ENCODE data around the gene PTPRU.

Gene PTPRU

DNA sequence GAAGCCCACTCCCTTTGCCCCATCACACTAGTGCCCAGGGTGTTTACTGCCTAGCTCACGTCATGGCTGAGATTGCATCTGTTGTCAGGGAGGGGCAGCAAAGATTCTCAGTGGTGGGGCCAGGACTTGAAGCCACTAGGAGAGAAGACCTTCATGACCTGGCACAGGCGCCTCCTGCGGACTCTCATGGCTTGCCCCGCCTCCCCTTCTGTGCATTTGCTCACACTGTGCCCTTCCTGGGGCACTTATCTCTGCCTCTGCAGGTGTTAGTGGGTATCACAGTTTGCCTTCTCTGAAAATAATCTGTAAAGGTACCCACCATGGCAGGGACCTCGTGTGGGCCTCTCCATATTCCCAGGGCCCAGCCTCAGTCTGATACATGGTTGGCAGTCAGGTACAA lies 20.1 kb downstream of the PTPRU start:
- Mint-ChIP-seq H3K27me3 (peaks cover 54% of the 10 kb centered on the region), H3K36me3 (ENCODE audit: low read depth) (no peaks in the 10 kb centered on the region), H3K4me1 (ENCODE audit: low read depth) (peaks cover 14% of the 10 kb centered on the region), H3K9me3 (no peaks in the 10 kb centered on the region), H3K4me3 (no peak overlapping the region), H3K27ac (no peak overlapping the region)
- intact Hi-C loops (cut with micrococcal nuclease): no loop called here

DNA sequence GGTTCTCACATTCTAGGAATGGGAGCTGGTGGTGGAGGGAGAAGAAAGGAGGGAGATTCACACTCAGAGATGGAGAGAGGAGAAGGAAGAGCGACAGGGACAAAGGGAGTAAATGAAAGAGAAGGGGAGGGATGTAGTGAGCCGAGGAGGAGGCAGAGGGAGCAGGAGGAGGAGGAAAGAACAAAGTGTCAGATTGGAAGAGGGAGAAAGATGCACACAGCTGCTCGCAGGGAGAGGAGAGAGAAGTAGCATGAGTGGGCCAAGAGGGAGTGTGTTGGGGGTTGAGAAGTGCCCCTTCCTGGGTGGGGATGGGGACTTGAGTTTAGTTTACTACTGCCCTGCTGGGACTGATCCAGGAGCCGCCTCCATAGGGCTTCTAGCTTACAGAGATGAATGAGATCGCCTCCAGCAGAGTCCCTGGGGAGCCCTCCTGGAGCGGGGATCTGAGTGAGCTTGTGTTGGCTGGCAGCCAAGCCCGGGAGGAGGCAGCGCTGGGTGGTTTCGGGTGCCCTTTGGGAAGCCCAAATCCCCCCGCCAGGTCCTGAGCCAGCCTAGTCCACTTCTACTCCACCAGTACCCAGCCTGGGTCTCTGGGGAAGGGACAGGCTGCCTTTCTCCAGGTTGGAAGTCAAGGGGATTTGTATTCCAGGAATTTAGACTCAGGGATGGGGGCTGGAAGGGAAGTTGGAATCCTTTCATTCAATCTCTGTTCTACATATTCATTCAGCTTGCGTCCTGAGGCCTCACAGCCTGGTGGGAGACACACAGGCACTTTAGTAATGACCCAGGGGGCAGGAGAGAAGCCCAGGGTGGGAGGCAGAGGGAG lies 20.9 kb downstream of the PTPRU start:
- no peaks in the 10 kb centered on the region for H3K9me3 Mint-ChIP-seq
- peaks cover 62% of the 10 kb centered on the region for H3K27me3 Mint-ChIP-seq
- H3K36me3 Mint-ChIP-seq (ENCODE audit: low read depth): no peaks in the 10 kb centered on the region
- no peak overlapping the region for H3K4me3 Mint-ChIP-seq
- intact Hi-C loops (cut with micrococcal nuclease): no loop called here
- H3K4me1 Mint-ChIP-seq (ENCODE audit: low read depth): peaks cover 14% of the 10 kb centered on the region
- no peak overlapping the region for H3K27ac Mint-ChIP-seq

DNA sequence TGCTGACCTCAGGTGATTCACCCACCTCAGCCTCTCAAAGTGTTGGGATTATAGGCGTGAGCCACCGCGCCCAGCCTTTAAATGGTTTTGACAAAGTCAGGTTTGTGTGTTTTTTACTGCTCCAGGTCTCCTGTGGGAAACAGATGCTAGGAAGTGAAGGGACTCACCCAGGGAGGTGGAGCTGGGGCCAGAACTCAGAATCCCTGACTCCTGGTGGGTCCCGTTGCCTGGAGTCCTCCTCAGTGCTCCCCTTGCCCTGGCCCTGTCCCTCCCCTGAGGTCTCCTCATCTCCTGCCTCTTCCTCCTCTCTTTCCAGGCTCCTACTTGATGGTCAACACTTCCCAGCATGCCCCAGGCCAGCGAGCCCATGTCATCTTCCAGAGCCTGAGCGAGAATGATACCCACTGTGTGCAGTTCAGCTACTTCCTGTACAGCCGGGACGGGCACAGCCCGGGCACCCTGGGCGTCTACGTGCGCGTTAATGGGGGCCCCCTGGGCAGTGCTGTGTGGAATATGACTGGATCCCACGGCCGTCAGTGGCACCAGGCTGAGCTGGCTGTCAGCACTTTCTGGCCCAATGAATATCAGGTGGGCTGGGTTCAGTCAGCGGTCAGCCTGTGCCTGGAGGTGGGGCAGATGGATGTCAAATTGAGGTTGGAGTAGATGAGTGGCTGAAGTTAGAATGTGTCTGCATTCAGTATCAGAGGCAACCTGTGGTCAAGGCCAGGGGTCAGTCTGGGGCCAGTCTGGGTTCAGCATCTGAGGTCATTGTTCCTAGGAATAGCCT lies 22.1 kb downstream of the PTPRU start:
- peaks cover 14% of the 10 kb centered on the region for H3K4me1 Mint-ChIP-seq (ENCODE audit: low read depth)
- no peak overlapping the region for H3K4me3 Mint-ChIP-seq
- intact Hi-C loops (cut with micrococcal nuclease): no loop called here
- no peak overlapping the region for H3K27ac Mint-ChIP-seq
- H3K36me3 Mint-ChIP-seq (ENCODE audit: low read depth): no peaks in the 10 kb centered on the region
- no peaks in the 10 kb centered on the region for H3K9me3 Mint-ChIP-seq
- H3K27me3 Mint-ChIP-seq: peaks cover 62% of the 10 kb centered on the region

DNA sequence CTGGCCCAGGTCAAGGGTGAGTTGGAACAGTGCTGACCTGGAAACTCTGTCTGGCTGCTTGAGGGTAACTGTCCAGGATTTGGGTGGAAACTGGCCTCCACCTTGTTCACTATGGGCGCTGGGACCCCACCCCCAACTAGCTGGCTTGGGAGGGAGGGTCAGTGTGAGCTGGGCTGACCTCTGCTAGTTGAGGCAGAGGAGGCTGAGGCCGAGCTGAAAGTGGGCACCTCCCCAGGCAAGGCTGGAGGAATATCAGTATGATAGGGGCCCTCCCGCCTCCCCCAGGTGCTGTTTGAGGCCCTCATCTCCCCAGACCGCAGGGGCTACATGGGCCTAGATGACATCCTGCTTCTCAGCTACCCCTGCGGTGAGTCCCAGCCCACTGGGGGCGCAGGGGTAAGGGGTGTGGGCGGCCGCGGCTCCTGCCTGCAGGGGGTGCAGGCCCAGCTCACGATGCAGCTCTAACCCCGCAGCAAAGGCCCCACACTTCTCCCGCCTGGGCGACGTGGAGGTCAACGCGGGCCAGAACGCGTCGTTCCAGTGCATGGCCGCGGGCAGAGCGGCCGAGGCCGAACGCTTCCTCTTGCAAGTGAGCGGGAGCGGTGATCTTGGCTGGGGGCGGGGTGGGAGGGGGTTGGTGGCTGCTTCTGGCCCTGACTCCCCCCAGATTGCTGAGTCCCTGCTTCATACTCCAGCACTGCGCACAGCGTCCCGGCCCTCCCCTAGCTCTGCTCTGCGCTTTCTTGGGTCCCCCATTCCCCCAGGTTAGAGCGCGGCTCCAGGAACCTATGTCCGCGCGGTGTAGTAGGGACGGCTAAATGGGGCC lies 22.9 kb downstream of the PTPRU start:
- Mint-ChIP-seq H3K27me3 (peaks cover 62% of the 10 kb centered on the region), H3K9me3 (no peaks in the 10 kb centered on the region), H3K27ac (no peak overlapping the region), H3K4me1 (ENCODE audit: low read depth) (peaks cover 14% of the 10 kb centered on the region), H3K4me3 (peak overlapping the region; percentile 69), H3K36me3 (ENCODE audit: low read depth) (no peaks in the 10 kb centered on the region)
- intact Hi-C loops (cut with micrococcal nuclease): no loop called here

DNA sequence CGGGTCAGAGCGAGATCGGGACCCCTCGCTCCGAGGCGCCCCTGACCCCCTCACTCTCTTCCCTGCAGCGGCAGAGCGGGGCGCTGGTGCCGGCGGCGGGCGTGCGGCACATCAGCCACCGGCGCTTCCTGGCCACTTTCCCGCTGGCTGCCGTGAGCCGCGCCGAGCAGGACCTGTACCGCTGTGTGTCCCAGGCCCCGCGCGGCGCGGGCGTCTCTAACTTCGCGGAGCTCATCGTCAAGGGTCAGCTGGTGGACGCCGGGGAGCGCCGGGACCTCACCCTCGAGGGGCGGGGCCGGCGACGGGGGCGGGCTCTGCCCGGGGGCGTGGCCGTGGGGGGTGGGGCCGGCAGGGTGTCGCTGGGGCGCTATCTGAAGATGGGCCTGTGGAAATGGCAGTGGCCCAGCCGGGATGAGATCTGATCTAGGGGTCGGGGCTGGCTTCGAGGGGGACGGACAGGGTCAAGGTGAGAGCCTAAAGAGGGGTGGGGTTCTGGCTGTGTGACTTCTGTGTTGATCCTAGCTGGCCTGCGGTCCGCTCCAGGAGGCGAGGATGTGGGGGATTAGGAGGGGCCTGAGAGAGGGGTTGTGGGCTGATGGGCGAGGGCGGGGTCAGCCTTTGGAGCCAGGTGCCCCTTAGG lies 23.6 kb downstream of the PTPRU start:
- peaks cover 62% of the 10 kb centered on the region for H3K27me3 Mint-ChIP-seq
- intact Hi-C loops (cut with micrococcal nuclease): no loop called here
- H3K9me3 Mint-ChIP-seq: no peaks in the 10 kb centered on the region
- peak overlapping the region; percentile 69 for H3K4me3 Mint-ChIP-seq
- H3K4me1 Mint-ChIP-seq (ENCODE audit: low read depth): peaks cover 14% of the 10 kb centered on the region
- H3K27ac Mint-ChIP-seq: no peak overlapping the region
- H3K36me3 Mint-ChIP-seq (ENCODE audit: low read depth): no peaks in the 10 kb centered on the region

DNA sequence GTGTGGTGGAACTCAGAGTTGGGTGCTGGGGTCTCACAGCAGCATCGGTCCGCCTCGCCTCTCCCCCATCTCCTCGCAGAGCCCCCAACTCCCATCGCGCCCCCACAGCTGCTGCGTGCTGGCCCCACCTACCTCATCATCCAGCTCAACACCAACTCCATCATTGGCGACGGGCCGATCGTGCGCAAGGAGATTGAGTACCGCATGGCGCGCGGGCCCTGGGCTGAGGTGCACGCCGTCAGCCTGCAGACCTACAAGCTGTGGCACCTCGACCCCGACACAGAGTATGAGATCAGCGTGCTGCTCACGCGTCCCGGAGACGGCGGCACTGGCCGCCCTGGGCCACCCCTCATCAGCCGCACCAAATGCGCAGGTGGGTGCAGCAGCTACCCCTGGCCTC lies 24.2 kb downstream of the PTPRU start:
- H3K27ac Mint-ChIP-seq: no peak overlapping the region
- intact Hi-C loops (cut with micrococcal nuclease): no loop called here
- H3K36me3 Mint-ChIP-seq (ENCODE audit: low read depth): no peaks in the 10 kb centered on the region
- peaks cover 63% of the 10 kb centered on the region for H3K27me3 Mint-ChIP-seq
- peaks cover 14% of the 10 kb centered on the region for H3K4me1 Mint-ChIP-seq (ENCODE audit: low read depth)
- H3K4me3 Mint-ChIP-seq: no peak overlapping the region
- H3K9me3 Mint-ChIP-seq: no peaks in the 10 kb centered on the region

DNA sequence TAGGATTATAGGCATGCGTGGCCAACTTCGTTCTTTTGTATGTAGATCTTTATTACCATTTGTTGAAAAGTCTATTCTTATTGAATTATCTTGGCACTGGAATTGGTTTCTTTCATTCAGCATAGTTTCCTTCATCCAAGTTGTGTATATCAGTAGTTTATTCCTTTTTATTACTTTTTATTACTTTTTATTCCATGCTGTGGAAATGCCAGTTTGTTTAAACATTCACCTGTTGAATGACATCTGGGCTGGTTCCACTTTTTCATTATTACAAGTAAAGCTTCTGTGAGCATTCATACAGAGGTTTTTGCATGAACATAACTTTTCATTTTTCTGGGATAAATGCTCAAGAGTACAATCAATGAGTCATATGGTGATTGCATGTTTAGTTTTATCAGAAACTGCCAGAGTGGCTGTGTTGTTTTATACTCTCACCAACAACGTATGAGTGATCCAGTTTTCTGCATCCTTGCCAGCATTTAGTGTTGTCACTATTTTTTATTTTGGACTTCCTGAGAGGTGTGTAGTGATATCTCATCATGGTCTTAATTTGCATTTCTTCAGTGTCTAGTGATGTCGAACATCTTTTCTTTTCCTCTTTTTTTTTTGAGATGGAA lies 28.6 kb downstream of the PTPRU start:
- Mint-ChIP-seq H3K4me3 (no peak overlapping the region), H3K36me3 (ENCODE audit: low read depth) (no peaks in the 10 kb centered on the region), H3K27me3 (peaks cover 50% of the 10 kb centered on the region), H3K9me3 (no peaks in the 10 kb centered on the region), H3K27ac (no peak overlapping the region), H3K4me1 (ENCODE audit: low read depth) (peaks cover 7% of the 10 kb centered on the region)
- intact Hi-C loops (cut with micrococcal nuclease): no loop called here

DNA sequence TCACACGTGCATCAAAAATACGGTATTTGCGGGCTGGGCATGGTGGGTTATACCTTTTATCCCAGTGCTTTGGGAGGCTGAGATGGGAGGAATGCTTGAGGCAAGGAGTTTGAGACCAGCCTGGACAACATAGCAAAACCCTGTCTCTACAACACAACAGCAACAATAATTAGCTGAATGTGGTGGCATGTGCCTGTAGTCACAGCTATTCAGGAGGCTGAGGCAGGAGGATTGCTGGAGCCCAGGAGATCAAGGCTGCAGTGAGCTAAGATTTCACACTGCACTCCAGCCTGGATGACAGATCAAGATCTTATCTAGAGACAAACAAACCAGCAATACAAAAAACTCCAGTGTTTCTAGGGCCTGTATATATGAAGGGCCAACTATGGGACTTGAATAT lies 30.6 kb downstream of the PTPRU start:
- Mint-ChIP-seq H3K27ac (no peak overlapping the region), H3K4me3 (no peak overlapping the region), H3K9me3 (no peaks in the 10 kb centered on the region), H3K27me3 (peaks cover 41% of the 10 kb centered on the region), H3K4me1 (ENCODE audit: low read depth) (no peaks in the 10 kb centered on the region), H3K36me3 (ENCODE audit: low read depth) (no peaks in the 10 kb centered on the region)
- intact Hi-C loops (cut with micrococcal nuclease): no loop called here

DNA sequence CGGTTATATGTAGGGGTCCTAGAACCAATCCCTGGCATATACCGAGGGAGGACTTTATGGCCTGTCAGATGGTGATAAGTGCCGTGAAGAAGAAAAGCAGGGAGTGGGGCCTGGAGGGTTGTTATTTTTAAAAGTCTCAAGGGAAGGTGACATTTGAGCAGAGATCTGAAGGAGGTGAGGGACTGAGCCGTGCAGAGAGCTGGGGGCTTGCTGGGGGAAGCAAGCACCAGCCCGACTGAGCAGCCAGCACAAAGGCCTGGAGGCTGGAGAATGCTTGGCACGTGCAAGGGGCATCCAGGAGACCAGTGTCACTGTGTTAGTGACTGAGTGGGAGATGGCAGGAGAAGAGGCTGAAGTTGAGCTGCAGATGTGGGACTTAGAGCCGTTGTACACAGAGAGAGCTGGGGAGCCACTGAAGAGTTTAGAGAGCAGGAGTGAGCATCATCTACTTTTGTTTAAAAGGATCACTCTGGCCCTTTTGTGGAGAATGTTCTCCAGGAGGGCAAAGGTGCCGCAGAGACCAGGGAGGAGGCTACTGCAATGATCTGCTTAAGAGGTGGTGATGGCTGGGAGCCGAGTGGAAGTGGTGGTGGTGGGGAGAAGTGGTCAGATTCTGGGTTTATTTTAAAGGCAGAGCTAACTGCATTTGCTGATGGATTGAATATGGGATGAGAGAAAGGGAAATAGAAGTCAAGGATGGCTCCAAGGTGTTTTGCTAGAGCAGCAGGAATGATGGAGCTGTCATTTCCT lies 31.2 kb downstream of the PTPRU start:
- Mint-ChIP-seq H3K4me1 (ENCODE audit: low read depth) (no peaks in the 10 kb centered on the region), H3K36me3 (ENCODE audit: low read depth) (no peaks in the 10 kb centered on the region), H3K4me3 (no peak overlapping the region), H3K27ac (no peak overlapping the region), H3K27me3 (peaks cover 44% of the 10 kb centered on the region), H3K9me3 (no peaks in the 10 kb centered on the region)
- intact Hi-C loops (cut with micrococcal nuclease): no loop called here

DNA sequence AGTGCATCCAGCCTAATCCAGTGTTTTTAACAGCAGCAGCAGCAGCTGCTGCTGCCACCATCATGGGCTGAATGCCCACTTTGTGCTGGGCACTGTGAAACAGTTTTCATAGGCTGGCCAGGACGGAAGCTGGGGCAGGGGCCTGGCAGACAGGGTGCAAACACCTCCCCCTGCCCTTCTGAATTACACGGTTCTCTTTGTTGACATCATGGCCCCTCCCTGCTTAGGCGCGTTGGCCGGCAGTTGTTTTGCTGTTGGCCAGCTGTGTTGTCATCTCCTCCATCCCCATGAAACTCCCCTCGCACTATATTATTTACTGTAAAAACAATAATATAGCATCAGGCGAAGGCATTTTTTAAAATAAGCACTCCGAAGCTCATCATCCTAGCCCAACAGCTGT lies 33.1 kb downstream of the PTPRU start:
- intact Hi-C loops (cut with micrococcal nuclease): no loop called here
- Mint-ChIP-seq H3K4me3 (no peak overlapping the region), H3K27ac (no peak overlapping the region), H3K36me3 (ENCODE audit: low read depth) (no peaks in the 10 kb centered on the region), H3K9me3 (no peaks in the 10 kb centered on the region), H3K4me1 (ENCODE audit: low read depth) (no peaks in the 10 kb centered on the region), H3K27me3 (peaks cover 49% of the 10 kb centered on the region)

DNA sequence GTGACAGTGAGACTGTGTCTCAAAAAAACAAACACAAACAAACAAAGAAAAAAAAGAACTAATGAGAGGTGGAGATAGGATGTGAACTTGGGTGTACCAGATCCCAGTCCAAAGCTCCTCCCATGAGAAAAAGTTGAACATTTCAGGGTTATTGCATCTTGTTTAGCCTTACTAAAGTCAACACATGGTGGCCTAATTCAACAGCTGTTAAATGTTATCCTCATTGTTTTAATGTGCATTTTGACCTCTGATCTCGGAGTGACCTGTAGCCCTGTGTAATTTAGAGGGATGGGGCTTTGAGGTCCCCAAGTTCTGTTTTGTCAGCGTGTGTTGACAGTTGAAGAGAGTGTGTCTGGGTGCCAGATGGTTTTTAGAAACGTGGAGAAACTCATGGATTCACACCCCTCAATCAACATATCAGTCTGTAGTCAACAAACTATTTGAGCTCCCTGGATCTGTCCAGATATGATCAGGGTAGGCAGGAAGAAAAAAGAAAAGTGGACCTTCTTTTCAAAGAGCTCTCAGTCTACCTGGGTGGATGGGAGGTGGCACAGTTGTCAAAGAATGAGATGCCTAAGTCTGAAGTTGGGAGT lies 34.7 kb downstream of the PTPRU start:
- Mint-ChIP-seq H3K9me3 (no peaks in the 10 kb centered on the region), H3K4me3 (no peak overlapping the region), H3K4me1 (ENCODE audit: low read depth) (no peaks in the 10 kb centered on the region), H3K27me3 (peaks cover 41% of the 10 kb centered on the region), H3K27ac (no peak overlapping the region), H3K36me3 (ENCODE audit: low read depth) (no peaks in the 10 kb centered on the region)
- intact Hi-C loops (cut with micrococcal nuclease): no loop called here

DNA sequence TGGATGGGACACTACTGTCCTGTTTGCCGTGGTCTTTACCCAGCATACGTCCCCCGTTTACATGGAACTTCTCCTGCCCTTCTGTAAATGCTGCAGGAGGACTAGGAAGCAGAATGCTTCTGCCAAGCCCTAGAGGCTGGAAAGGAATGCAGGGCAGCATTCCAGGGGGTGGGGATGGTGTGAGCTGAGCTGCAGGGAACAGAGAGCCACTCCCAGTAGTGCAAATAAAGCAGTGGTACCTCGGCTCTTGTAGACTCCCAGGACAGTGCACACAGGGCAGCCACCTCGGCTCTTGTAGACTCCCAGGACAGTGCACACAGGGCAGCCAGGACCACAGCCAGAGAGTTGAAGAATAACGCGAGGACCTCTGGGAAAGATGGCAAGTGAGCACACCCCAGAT lies 35.4 kb downstream of the PTPRU start:
- Mint-ChIP-seq H3K27me3 (peaks cover 41% of the 10 kb centered on the region), H3K4me3 (no peak overlapping the region), H3K4me1 (ENCODE audit: low read depth) (no peaks in the 10 kb centered on the region), H3K27ac (no peak overlapping the region), H3K36me3 (ENCODE audit: low read depth) (no peaks in the 10 kb centered on the region), H3K9me3 (no peaks in the 10 kb centered on the region)
- intact Hi-C loops (cut with micrococcal nuclease): no loop called here
